T47D (cell line): ENCODE measurements around the gene CACNA1S.

ENCODE experiments used
- DNase-seq, 2 experiments: peaks; one replicate each; pipeline versions ENCODE4 v3.0.0 to v3.0.0-alpha.2; 2011 to 2012; ENCODE audit warnings: low read depth in 1 of 2, low spot score in 1 of 2
- JUND ChIP-seq: IDR thresholded peaks from 2 replicates; pipeline ENCODE4 v1.6.1; 2012; ENCODE audit warnings: low read depth
- in situ Hi-C: cut with HindIII; loops from 2 replicates; pipeline ENCODE4 v1.10.0; 2016; ENCODE audit warnings: low sequenced_read_pairs, low pct_unique_long_range_greater_than_20kb

The CACNA1S gene

GRCh38 chr1:201144701-201145100 is 32.5 kb upstream of the CACNA1S start:
- in situ Hi-C loops = no loop called here
- TF ChIP-seq JUND = no peak
- DNase-seq = no peak

GRCh38 chr1:201143726-201144635 is 31.8 kb upstream of the CACNA1S start:
- TF ChIP-seq JUND = no peak
- no peak for DNase-seq
- in situ Hi-C loops = no loop called here

- in situ Hi-C loops = no loop called here
- no peak for TF ChIP-seq JUND
- no peak for DNase-seq
Measured at GRCh38 chr1:201142849-201143725, 30.9 kb upstream of the CACNA1S start.

- in situ Hi-C loops = no loop called here
- no peak for DNase-seq
- no peak for TF ChIP-seq JUND
Measured at GRCh38 chr1:201142011-201142848, 30.0 kb upstream of the CACNA1S start.

- DNase-seq = no peak
- in situ Hi-C loops = no loop called here
- no peak for TF ChIP-seq JUND
Measured at GRCh38 chr1:201141418-201141817, 29.2 kb upstream of the CACNA1S start.

GRCh38 chr1:201140941-201141260 is 28.7 kb upstream of the CACNA1S start:
- in situ Hi-C loops = no loop called here
- no peak for DNase-seq
- no peak for TF ChIP-seq JUND

- in situ Hi-C loops = no loop called here
- DNase-seq = no peak
- no peak for TF ChIP-seq JUND
Measured at GRCh38 chr1:201140235-201140940, 28.2 kb upstream of the CACNA1S start.

GRCh38 chr1:201139756-201140155 is 27.5 kb upstream of the CACNA1S start:
- DNase-seq = no peak
- in situ Hi-C loops = no loop called here
- no peak for TF ChIP-seq JUND

GRCh38 chr1:201139306-201139705 is 27.1 kb upstream of the CACNA1S start:
- TF ChIP-seq JUND = no peak
- in situ Hi-C loops = no loop called here
- DNase-seq = no peak

GRCh38 chr1:201138311-201138840 is 26.1 kb upstream of the CACNA1S start:
- in situ Hi-C loops = no loop called here
- TF ChIP-seq JUND = no peak
- no peak for DNase-seq

GRCh38 chr1:201137579-201138310 is 25.5 kb upstream of the CACNA1S start:
- in situ Hi-C loops = no loop called here
- DNase-seq = no peak

More at GRCh38 chr1:201137579-201138310, 25.5 kb upstream of the CACNA1S start:
- no peak for TF ChIP-seq JUND
